HG02981 (cell line): ENCODE results near the gene JOSD1.

Experiments used
- ATAC-seq: cut with Tn5 transposase; IDR thresholded peaks from one replicate; pipeline ENCODE4 v1.9.1; 2021; ENCODE audit warnings: mild to moderate bottlenecking, moderate library complexity; ENCODE audit not compliant: unreplicated experiment

Gene JOSD1

DNA sequence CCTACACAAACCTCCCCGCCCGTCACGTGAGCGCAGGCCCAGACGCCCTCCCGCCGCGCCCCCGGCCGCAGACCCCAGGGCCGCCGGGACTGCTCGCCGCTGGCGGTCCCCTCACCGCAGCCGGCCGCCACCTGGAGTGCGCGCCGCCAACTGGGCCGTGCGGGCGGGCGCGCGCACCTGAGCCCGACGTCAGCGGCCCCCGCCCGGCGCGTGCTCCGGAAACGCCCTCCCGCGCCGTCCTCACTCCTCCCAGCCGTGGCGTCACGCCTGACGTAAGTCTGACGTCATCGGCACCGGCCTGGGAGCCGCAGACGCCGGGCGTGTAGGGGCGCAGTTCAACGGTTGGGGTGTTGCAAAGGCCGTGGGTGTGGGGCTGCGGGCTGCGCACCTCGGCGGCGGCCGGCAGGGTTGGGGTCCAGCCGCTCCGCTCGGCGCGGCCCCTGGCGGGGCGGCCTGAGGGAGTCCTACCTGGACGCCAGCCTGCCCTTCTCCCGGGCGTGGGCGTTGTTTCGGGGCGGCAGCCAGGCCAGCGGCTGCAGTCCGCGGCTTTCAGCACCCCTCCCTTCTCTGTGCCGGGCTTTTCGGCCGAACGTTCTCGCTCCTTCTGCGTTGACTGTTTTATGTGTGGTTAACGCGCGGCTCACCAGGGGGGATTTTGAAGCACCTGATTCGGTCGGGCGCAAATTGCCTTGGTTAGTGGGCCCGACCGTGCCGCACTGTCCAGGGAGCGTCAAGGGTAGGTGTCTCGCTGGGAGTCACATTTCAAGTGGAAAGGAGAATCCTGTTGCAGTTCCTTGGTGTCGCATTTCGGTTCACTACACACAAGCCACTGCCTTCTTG is at the start of gene JOSD1:
TSS of gene JOSD1 (minus strand) at position 155 of the 840 bp plus-strand sequence. CDS start 956 bp downstream, outside the sequence.
- peak; percentile 32 for ATAC-seq

DNA sequence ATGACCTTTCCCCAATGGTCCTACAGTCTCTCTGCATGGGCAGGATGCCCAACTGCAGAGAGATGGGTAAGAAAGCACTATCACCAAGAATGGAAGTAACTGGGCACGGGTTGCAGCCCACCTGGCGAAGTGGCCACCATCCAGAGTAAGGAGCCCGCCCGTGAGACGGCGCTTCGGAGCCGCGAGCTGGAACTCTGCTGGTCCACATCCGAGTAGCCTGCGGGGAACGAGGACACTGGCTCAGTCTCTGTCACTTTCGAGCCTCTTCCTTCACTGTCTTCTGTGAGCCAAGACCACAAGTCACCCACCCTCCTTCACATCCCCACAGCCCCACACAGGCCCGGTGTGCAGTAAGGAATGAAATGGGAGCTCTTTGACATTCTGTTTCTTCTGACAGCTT is 49.4 kb upstream of the JOSD1 start:
- no peak for ATAC-seq

DNA sequence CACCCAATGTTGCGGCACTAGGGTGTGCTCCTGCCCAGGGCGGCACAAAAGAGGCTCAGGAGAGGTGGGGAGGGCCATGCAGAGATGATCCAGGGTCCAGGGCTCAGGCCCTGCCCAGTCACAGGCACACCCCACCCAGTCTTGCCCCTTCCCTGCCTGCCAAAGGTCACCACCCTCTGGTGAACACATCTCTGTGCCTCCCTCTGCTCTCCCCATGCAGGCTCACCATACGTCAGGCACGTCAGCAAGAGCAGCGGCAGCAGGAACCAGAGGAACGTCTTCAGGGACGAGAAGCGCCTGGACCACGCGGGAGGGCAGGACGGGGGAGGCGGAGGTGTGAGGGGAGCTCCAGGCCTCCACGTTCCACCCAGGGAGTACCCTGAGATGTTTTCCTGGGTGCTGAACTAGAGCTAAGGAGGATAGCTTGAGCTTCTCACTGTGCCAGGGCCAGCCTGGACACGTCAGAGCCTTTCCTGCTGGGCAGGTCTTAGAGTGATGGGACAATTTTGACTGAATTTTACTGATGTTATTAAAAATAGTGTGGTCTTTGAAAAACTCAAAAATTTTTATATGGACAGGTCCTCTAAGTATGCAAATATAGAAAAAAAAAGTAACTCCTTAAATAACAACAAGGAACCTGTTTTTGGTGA is 47.9 kb upstream of the JOSD1 start:
- ATAC-seq, result no peak

DNA sequence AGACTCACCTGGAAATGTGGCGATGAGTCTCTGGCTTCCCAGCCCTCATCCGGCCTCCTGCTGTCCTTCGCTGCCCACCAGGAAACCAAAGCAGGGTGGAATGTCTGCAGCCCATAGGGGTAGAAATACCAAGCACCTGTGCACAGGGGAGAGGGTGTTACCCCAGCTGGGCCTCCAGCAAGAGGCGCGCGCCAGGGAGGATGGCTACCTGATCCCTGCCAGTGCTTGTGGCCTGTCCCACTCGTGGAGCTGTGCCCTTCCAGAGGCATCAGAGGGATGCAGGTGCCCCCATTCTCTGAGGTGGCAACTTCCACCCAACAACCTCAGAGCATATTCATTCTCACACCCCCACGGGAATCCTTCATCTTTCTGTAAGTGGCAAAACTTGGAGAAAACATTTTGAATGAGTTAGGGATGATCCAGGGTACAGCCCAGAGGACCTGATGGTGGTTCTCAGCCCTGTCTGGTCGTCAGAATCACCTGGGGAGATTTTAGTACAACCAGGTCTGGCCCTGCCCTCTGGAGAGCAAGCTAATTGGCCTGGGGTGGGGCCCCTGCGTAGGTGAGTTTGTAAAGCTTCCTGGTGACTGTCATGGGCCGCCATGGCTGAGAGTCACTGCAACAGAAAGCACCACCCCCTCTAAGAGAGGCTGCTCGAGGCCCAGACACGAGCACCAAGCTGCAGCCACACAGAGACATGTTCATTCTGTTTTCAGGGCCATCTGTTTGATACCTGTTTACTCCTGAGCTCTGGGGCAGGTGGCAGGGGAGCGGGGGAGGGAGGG is 45.1 kb upstream of the JOSD1 start:
- ATAC-seq, result no peak

DNA sequence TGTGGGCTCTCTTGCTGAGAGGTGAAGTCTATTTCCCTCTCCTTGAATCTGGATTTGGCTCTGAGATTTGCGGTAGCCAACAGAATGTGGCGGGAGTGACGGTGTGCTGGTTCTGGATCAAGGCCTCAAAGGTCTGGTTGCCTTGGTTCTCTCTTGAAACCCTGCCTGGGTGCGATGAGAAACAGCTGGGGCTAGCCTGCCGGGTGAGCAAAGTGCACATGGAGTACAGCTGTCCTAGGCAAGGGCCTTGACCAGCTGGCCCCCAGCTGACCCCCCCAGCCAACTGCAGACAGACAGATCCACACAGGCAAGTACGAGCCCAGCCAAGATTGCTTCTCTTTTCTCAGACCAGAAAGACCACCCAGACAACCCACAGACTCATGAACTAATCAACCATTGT is 44.2 kb upstream of the JOSD1 start:
- ATAC-seq, result no peak

DNA sequence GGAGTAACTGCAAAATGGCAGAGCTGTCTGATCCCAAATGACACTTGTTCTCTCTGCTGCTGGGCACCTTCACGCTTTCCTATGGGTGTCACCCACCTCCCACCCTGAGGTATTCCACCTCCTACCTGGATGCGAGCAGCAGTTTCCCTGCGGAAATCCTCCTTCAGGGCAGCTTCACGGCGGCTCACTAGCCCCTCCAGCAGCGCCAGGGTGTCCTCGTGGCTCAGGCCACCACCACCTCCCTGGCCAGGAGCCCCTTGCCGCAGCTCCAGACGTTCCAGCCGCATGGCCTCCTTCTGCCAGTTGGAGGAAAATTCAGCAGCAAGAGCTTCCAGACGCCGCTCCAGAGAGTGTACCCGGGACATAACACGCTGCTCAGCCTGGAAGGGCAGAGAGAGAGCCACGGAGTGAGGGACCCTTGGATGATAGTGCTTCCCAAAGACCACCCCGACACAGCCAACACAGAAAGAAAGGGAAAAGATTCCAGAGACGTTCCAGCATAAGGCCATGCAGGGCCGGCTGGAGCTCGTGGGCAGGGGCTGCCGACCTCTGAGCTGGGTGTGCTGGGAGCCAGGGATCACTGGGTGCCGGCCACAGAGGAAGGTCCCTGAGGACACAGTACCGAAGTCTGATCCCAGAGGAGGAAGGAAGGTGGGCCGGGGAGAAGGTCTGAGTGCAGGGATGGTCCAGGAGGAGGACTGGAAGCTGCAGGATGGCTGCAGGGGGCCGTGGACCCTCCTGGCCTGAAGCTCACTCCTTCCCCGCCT is 41.6 kb upstream of the JOSD1 start:
- no peak for ATAC-seq

DNA sequence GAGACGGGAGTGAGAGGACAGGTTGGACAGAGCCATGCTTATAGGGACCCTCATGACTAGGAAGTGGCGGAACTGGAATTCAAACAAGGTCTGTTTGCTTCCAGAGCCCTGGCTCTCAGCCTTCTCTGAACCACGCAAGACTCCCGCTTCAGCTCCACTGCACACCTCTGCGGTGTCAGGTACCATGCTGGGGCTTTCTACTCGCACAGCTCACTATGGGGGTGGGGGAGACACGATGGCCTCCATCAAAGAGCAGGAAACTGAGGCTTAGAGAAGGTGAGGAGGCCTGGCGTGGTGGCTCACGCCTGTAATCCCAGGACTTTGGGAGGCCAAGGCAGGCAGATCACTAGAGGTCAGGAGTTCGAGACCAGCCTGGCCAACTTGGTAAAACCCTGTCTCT is 40.8 kb upstream of the JOSD1 start:
- ATAC-seq, result no peak

DNA sequence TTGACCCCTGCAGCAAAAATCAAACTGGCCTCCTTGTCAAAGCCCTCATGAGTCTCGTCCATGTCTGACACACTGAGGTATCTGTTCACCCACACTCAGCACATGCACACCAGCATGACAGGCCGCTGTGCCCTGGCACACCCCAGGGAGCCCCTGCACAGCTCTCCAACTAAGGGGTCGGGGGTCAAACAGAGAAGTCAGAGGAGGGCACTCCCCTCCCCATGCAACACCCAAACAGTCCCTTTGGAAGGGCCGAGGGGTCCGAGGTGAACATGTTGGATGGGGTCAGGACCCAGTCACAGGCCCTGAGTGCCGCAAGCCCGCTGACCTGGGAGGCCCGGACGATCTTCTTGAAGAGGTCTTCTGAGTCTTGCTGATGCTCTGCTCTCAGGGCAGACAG is 40.4 kb upstream of the JOSD1 start:
- no peak for ATAC-seq

DNA sequence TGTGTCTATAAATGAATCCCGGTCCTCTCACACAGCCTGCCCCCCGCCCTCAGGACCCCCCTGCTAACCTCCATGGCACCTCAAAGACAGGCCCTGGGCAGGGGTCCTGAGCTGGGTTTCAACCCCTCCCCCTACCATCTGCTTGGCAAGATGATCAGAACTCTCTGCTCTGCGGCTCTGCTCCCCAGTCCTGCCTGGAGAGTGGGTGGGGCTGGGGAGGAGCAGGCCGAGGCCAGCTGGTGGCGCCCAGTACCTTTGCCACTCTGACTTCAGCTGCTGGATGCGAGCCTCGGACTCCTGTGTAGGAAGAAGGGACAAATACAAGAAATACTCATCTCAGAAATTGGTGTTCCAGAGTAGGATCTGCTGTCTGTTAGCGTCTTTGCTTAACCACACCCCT is 40.0 kb upstream of the JOSD1 start:
- ATAC-seq, result no peak

DNA sequence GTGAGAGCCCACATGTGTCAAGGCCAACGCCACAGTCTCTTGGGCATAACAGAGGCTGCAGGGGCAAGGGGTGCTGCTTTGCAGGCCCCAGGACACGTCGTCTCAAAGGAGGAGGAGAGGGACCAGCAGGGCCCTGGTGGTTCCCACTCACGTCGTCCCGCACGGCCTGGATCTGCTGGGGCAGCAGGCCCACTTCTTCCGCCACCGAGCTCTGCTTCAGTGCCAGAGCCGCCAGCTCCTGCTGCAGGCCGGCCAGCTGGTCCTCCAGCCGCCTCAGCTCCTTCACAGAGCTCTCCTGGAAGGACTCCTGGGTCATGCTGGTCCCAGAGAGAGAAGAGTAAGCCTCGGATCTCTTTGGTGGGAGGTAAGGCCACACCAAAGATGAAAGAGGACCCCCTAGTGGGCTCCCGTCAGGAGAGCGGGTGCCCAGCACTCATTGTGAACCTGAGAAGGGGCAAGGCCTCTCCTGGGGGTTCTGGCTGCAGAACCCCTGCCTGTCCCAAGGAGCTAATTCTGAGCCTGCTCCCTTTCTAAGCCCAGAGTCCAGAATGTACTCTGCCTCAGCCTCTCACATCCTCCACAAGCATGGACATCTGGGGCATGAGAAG is 39.5 kb upstream of the JOSD1 start:
- ATAC-seq, result no peak

DNA sequence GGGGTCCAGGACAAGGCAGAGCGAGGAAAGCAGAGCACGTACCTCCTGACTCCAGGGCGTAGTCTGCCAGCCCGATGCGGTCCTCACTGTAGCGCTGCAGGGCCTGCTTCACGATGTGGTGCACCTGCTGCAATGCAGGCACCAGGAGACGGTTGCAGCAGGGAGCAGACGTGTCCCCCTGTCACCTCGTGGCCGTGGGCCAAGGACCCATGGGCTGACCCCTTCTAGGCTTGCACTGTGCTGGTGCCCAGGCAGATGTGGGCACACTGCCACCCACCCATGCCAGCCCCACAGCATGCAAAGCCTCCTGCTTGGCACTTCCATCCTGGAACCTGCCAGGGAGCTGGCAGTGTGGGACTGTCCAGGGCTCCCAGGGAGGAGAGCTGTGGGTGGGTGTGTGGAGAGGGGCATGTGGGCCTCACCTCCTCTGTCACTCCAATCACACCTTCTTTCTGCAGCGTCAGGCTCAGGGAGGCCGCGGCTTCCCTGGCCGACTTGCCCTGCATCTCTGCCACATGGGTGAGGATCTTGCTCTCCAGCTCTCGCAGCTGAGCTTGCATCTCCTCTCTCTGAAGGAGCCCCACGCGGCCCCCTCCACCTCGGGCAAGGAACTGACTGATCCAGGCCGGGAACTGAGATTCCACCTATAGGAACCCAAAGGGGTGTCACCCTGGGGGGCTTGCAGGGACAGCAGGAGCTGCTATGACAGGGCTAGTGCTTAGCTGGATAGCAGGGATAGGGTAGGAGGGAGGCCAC is 38.7 kb upstream of the JOSD1 start:
- ATAC-seq, result no peak

DNA sequence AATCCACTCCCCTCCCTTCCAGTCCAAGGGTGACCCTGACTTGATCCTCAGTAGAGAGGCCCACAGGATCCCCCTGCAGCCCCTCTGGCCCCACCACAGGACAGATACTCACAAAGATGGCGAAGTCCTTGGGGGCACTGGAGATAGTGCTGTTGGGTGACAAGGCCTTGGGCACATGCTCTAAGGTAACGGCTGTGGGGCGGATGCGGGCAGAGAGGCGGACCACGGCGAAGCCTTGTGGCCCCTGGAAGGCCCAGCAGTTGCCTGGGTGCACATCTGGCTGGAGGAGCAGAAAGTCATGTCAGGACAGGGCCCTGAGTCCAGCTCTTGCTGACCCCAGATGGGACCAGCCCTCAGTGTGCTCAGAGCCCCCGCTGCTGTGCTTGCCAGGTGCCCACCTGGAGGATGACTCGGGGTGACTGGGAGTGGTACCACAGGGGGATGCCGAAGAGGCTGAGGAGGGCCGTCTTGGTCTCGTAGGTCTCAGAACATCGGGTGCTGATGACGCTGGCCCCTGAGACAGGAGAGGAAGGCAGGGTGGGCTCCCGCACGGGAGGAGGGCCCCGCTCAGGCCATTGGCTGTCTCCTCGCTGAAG is 37.8 kb upstream of the JOSD1 start:
- ATAC-seq, result no peak

DNA sequence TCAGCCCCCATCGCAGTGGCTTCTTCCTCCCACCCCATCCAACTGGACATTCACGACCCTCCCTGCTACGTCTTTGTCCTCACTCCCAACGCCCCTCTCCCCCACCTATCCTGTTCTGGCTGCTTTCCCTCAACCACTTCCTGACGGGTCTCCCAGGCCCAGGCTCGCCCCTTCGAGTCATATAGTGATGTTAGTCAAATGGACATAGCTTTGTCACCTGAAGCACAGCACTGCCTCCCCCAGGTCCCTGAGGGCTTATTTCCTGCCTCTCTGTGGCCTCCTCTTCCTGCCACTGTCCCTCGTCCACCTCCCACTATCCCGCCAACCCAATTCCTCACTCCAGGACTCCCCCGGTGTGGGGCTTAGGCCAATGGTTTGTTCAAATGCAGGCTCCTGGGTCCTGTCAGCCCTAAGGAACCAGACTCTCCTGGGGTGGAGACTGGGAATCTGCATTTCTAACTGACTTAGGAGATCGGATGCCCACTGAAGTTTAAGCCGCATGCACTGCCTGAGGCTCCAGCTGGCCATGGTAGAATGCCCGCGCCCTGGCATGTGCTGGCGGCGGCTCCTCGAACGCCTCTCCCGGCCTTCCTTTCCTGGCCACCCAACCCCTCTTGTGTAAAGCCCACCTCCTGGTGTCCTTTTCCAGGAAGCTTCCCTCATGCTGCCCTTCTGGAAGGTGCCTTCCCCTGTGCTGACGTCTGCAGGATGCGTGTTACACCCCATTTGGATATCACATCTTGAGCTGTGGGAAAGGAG is 36.7 kb upstream of the JOSD1 start:
- ATAC-seq, result no peak

DNA sequence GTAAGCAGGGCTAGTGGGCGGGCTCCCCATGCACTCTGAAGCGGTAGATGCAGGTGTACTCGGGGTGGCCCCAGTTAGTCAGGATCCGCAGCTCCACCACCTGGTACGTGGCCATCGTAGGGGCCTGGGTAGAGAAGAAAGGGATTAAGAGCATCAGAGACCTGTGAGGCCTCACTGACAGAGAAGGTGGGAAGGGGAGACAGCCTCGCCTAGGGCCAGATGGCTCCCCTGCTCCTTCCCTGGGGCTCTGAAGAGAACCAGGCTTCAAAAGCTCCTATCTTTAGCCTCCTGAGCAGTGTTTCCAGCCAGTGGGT is 35.5 kb upstream of the JOSD1 start:
- ATAC-seq, result no peak

DNA sequence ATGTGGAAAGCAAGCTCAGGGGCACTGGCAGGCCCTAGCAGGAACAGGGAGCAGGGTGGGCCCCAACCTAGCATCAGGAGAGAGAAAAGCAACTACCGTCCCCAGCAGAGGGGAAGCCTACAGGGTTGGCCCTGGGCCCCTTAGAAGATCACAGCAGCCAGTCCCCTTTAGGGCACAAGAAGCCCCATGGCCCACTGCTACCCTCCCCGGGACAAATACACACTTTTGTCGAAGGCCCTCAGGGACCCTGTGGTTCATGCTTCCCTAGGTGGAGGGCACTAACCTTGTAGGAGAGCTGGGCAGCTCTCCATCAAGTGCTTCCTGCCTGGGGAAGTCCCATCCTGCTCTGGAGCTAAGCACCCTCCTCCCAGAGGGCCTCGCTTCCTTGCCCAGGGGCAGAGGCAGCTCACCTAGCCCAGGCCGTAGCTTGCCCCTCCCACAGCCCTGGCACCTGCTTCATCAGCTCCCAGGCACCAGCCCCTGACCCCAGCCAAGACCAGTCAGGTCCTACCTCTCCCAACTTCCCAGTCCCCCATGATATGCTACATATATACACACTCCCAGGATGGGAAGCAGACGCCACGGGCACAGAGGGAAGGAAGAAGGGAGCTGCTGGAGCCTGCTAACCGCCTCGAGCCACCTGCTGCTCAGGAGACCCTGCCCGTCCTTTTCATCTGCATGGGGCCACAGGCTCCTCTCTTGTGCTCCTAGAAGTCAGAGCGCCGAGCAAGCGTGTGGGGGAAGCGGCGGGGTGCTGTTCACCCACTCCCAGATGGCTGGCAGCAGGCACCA is 34.9 kb upstream of the JOSD1 start:
- no peak for ATAC-seq

DNA sequence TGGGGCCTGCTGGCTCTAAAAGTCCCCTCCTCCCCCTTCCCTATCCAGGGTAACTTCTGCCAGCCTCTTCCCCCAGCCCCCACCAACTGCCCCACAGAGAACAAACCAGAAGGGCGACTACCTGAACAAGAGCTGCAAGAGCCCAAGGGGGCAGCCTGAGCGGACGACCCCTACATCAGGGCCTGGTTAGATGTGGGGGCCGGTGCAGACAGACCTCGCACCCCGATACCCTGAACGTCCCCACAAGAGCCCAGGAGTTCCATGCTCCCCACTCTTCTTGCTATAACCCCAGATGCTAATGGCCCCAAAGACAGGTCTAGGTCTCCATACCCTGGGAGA is 34.4 kb upstream of the JOSD1 start:
- no peak for ATAC-seq

DNA sequence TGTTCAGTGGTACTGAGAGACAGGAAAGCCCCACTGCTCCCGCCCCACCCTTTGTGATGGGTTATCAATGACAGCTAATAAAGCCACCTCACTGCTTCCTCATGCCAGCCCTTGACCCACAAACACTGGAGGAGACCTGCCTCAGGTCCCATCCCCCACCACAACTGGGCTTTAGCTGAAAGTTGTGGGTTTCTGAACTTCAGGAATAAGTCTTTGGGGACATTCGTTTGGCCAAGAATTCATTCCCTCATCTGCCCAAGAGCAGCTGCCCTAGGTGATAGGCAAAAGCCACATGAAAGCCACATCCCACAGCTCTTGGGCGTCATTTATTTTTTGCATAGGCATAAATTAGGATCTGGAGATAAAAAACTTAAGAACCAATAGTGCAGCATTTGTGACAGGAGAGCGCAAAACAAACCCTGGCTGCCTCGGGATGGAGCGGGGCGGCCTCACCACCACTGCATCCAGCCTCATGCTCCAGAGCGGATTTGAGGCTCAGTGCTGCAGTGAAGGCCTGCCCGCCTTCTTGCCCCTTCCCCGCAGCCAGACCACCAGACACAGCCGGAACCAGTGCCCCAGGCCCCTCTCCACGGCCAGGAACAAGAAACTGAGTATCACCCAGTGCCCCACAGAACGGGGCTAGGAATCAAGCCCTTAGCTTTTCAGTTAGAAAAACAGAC is 33.8 kb upstream of the JOSD1 start:
- ATAC-seq, result no peak
